Right hindlimb (tissue), 1 donor: ENCODE data around the gene DVL2.

ENCODE experiments used
- DNase-seq: peaks from one replicate; pipeline ENCODE4 v3.0.0-alpha.2; 2018

Gene DVL2

DNA sequence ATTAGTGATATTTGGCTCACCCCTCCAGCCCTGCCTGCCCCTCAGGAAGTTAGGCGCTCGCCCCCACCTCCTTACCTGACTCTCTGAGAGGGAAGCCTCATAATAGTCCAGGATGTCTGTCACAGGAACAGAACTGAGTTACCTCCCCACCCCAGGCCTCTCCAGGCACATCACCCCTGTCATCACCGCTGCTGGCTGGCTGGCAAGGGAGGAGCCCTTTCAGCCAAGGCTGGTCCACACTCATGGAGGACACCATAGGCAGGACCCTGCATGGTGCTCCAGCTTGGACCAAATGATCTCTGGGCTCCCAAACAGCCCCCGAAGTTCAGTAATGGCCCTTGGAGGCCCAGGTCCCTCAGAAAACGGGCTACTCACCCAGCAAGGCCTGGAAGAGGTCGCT lies 16.2 kb downstream of the DVL2 start:
- no peak for DNase-seq

GRCh38 chr17:7217113-7217987 lies 17.0 kb downstream of the DVL2 start:
- peak; percentile 87 for DNase-seq

DNA sequence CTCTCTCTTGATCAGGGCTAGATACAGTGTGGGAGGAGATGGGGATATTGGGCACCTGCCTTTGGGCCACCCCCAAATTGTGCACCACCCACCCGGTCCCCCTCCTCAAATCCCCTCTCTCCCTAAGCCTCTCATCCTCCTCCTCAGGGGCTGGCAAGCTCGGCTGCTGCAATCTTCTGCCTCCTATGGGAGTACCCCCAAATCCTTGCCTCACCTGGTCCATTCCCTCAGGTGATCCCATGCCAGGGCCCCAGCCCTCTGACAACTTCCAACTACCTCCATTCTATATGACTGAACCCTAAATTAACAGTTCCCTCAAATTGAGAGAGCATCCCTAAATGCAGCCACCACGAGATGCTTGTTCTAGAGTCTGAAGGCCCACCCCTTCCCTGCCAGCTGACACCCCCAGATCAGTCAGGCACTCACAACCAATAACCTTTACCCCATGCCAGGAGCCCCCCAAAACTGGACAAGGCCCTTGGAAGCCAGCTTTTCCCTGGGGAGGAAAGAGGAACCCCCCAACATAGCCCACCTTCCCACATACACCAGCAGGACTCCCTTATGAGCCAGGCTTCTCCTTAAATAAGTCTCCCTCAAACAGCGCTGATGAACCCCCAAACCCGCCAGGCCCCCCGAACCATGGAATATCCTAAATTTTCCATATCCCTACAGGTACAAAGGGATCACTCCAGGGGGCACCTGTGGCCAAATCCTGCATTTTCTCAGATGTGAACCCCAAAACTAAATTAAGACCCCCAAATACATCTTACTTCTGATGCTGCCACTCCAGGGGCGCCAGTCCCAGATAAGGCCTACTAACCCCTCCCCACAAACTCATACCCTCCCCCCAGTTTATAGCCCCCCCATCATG lies 17.8 kb downstream of the DVL2 start:
- DNase-seq = no peak

DNA sequence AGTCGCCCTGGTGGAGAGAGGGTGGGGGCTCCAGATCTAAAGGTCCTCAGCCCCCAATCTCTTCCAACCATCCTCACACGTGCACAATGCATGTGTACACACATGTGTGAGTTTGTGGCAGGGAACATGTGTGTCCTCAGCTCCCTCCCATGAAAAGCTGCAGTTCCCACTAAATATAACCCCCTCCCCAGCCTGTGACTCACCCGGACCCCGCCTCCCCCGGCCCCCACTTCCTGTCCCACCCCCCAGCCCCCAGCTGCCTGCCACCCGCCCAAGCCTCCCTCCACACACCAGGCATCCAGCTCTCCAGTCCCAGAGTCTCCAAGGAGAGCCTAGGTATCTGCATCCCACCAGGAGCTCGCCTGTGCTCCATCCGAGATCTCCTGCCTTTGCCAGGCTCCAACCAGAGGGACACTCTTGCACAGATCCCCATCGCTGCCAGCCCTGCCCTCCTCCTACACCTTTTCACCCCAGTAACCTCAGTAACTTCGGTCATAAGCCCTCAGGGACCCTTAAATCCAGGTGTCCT lies 18.6 kb downstream of the DVL2 start:
- DNase-seq = no peak

- DNase-seq = no peak
Measured at GRCh38 chr17:7215136-7215638, 19.1 kb downstream of the DVL2 start.

GRCh38 chr17:7214300-7215135 lies 19.8 kb downstream of the DVL2 start:
- DNase-seq = peak; percentile 99

DNA sequence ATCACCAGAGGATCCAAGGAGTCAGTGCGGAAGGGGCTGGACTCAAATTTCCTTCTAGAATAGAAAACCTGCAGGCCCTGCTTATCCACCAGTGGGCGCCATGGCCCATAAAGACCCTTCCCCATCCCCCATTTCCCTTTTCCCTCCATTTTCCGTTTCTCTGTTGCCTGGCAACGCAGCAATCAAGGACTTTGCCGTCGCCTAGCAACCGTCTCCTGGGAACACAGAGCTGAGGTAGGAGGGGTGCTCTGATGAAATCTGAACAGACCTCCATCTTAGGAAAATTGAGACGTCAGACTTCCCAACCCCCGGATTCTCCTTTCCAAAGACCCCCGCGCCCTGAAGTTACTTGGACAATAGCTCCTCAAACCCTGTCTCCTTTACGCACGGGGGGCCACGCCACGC lies 20.4 kb downstream of the DVL2 start:
- DNase-seq = peak; percentile 90

- DNase-seq = peak; percentile 35
Measured at GRCh38 chr17:7211491-7212273, 22.6 kb downstream of the DVL2 start.

- peak; percentile 12 for DNase-seq
Measured at GRCh38 chr17:7208754-7209460, 25.4 kb downstream of the DVL2 start.

DNA sequence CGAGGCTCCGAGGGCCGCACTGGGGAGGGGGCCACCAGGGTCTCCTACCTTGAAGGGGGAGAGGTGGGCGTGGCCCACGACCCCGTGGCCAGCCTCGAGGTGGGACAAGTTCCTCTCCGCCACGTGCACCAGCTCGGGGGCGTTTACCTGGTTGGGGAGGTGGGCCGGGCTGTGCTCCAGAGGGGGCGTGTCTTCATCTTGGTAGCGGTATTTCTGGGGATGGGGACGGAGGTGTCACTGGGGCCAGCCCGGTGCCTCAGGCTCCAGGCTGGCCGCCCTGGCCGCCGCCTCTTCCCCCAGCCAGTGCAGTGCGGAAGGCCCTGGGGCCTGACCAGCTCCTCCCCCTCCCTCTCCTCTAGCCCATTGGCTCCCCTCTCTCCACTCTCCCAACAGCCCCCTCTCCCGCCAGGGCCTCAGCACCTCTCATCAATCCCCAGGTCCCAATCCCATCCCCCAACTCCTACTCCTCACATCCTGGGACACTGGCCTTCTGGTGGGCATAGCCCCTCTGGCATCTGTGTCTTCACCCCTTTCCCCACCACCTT lies 26.2 kb downstream of the DVL2 start:
- DNase-seq = peak; percentile 31

- peak; percentile 68 for DNase-seq
Measured at GRCh38 chr17:7207120-7208001, 27.0 kb downstream of the DVL2 start.

DNA sequence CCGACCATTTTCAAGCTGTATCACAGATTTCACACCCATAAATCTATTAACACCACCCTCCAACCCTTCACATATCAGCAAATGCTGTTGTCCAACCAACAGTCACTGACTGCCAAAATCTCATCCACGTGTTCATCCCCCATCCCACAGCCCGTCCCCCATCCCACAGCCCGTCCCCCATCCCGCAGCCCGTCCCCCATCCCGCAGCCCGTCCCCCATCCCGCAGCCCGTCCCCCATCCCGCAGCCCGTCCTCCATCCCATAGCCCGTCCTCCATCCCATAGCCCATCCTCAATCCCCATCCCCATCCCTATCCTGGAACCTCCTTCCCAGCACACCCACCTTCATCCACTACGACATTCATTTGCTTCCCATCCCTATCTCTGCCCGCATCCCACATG lies 28.8 kb downstream of the DVL2 start:
- DNase-seq = no peak

GRCh38 chr17:7204828-7205461 lies 29.4 kb downstream of the DVL2 start:
- DNase-seq = peak; percentile 93

GRCh38 chr17:7204336-7204735 lies 30.0 kb downstream of the DVL2 start:
- DNase-seq = no peak

- DNase-seq = peak; percentile 22
Measured at GRCh38 chr17:7203391-7203790, 30.9 kb downstream of the DVL2 start.

DNA sequence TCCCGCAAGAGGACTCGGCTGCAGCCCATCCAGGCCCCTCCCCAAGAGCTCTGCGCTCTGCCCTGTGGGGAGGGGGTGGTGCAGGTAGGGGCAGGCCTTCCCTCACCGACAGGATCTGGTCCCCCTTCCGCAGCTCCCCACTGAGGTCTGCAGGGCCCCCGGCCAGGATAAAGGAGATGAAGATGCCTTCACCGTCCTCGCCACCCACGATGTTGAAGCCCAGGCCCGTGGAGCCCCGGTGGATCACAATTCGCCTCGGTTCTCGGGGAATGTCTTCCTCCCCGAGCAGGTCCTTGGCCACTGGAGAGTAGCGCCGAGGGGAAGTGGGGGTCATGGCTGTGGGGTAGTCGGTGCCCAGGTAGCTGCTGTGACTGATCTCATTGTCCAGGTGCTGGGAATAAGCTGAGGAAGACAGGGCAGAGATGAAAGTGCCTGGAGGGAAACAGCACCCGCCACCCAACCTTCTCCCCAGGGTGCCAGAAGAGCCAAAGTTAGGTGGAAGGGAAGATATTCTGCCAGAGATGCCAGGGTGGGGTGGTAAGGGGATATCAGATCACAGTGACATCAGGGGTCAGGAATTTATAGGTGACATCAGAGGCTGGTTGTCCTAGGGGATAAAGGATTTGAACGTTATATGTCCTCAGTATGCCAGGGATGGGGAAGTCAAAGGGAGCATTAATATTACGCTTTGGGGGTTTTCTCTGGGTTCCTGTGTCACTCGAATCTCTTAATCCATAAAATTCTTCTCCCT lies 37.5 kb downstream of the DVL2 start:
- DNase-seq = no peak

- no peak for DNase-seq
Measured at GRCh38 chr17:7195971-7196370, 38.3 kb downstream of the DVL2 start.

GRCh38 chr17:7192271-7192937 lies 41.9 kb downstream of the DVL2 start:
- no peak for DNase-seq
